Activated CD8-positive, alpha-beta memory T cell treated with anti-CD3 and anti-CD28 coated beads, Interleukin-2, amount 50 U/mL, for 24 hours (primary cell): Measurements from ENCODE around the gene LAIR1.
"Not testable (repeated sequence)": the region's sequence is repeated elsewhere in the genome, so short reads cannot be mapped to it uniquely, and the experiment has no call there.

Experiments
- DNase-seq: peaks from one replicate; pipeline ENCODE4 v3.0.0-alpha.2; 2020; ENCODE audit errors: extremely low read depth

LAIR1 gene

DNA sequence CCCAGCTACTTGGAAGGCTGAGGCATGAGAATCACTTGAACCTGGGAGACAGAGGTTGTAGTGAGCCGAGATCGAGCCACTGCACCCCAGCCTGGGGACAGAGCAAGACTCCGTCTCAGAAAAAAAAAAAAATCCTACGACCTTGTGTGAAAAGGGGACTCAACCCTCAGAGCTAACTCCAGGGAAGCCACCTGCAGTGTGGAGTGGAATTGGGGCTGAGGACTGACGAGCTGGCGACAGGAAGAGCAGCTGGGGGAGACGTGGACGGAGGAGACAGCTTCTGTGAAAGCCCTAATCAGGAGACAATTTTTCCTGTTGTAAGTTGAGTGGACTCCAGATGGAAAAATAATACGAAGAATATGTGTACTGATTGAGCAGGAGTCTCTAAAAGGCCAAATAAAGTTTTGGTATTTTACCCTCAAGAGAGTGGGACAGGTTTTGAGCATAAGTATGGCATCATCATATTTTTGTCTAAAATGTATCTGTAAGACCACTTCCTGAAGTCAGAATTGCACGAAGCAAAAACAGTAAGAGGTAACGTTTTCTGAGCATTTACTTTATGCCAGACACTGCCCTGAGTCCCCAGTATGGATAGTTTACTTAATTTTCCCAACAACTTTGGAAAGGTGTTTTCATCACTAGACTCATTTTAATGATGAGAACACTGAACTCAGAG is 12.0 kb upstream of the LAIR1 start:
- no peak for DNase-seq

DNA sequence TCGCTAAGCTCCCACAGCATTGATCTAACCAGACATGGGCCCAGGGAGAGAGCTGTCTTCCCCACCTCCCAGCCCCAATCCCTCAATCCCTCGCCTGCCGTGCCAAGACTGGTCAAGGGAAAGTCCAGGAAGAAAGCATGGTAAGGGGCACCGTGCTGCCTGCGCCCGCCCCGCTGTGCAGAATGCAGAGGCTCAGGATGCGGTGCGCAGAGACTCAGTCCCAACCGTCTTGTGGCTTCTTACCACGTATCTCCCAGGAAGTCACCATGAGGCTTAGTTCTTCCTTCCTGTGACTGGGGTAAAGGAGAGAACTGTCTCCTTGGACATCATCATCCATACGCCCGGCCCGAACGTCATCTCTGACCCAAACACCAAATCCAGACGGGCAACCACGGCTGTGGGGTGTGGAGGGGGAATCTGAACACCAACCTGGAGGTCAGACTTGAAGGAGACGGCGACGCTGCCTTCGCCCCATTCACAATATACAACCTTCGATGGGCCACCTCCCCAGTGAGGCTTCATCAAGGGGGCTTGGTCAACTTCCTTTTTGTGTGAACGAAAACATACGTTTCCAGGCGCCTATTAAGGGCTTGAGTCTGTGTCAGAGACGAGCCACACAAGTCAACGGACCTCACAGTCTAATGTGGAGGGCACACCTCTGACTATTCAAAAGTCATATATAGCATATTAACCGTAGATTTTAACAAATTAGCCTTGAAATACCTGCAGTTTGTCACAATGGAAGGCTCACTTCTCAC is 10.6 kb upstream of the LAIR1 start:
- not testable (repeated sequence) for DNase-seq

- no peak for DNase-seq
Observed at GRCh38 chr19:54373781-54374631, 9.3 kb upstream of the LAIR1 start.

DNA sequence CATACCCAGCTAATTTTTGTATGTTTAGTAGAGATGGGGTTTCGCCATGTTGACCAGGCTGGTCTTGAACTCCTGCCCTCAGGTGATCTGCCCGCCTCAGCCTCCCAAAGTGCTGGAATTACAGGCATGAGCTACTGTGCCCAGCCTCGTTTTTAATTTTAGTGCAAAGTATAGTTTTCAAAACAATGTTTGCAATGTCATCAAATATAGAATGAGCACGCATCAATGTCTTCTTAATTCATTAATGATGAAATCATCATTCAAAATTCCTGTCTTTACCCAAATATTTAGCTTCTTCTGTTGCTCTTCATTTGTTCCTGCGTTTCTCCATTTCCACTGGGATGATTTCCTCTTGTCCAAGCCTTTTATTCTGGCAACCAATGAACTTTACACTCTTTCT is 6.7 kb upstream of the LAIR1 start:
- DNase-seq = not testable (repeated sequence)

DNA sequence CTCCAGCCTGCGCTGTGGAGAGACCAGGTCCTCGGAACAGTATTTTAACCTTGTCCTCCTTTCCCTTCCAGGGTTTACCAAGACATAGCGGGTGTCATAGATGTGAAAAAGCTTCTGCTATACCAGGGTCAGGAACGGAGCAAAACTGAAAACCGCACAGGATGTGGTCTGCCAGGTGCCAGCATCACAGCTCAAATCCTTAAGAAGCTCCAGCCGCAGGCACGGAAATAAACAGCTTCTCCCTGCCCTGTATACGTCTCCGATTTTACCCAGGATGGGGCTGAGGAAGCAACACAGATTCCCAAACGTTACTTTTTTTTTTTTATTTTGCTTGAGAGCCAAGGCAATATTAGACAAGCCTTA is 5.7 kb upstream of the LAIR1 start:
- DNase-seq = peak; percentile 38

DNA sequence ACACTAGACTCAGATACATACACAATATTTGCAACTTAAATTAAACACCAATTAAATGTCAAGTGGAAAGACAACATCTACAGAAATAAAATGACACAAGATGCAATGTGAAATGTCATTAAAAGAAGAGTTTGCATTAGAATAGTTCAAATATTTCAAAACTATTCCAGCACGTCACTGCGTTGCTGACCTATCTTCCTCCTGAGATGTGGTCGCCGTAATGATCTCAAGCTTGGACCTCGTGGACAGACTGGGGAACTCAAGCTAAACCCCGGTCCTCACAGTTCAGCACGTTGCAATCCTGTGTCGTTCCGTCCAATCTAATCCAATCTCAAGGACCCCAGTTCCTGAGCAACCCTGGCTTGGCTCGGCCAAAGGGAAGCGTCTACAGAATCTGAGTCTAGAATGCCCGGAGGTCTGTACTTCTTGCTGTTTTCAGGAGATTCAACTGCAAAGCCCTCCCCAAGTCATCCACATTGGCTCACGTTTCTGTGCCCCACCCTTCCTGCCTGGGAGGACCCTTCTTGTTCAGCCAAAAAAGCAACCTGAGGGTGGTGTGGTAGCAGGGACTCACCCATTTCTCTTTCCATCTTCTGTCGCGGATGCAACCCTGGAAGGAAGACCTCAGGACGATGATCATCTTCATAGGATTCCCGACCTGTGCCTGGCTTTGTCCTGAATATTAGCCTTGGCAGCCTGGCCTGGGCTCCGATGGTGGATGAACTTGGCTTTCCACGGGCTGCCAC is 5.1 kb upstream of the LAIR1 start:
- DNase-seq = not testable (repeated sequence)

DNA sequence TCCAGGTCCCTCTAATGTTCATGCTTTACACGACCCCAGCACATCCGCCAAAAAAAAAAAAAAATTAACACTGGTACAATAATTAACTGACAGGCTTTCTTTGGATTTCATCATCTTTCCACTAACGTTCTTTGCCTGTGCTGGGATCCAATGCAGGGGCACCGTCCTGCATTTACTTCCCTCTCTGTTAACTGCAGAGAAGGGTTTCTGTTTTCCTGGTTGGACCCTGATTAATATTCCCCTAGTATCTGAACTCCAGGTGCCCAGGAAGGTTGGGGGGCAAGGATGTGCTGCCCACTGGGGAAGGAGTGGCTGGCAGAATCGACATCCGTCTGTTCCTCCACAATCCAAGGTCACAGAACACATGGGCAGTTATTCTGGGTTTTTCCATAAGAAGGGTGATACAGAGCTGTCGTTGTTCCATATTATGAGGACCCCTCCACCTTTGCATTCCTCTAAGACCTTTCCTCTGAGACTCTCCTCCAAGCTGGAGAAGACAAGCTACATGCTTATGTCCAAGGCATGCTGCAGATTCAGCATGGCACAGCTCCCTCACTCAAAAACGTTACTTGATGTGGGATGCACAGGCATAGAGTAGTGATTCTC is 4.5 kb upstream of the LAIR1 start:
- no peak for DNase-seq

DNA sequence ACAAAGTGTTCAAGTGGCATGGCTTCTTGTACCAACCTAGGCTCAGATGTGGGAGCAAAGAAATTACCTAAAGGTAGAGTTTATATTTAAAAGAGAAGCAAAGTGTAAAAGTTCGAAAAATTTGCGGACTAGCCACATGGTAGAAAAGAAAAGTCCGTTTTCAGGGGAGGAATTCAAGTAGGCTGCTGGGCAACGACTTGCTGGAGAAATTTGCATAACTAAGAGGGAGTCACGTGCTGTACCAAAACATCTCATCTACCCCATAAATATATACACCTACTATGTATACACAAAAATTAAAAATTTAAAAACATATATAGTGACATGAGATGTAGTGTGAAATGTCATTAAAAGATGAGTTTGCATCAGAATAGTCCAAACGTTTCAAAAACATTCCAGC is 2.1 kb upstream of the LAIR1 start:
- no peak for DNase-seq

DNA sequence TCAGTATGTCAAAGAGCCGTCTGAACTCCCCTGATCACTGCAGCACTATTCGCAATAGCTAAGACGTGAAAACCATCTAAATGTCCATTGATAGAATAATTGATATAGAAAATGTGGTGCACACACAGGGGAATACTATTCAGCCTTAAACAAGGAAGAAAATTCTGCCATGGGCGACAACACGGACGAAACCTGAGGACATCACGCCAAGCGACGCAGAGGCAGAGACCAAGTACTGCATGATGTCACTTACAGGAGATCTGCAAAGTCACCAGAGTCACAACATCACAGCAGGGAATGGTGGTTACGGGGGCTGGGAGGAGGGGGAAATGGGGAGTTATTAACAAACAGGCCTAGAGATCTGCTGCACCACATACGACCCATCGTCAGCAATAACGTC is 1.1 kb upstream of the LAIR1 start:
- DNase-seq = not testable (repeated sequence)

- not testable (repeated sequence) for DNase-seq
Observed at GRCh38 chr19:54361680-54362422, 2.9 kb downstream of the LAIR1 start.

- DNase-seq = peak; percentile 33
Observed at GRCh38 chr19:54359149-54359820, 5.4 kb downstream of the LAIR1 start.

DNA sequence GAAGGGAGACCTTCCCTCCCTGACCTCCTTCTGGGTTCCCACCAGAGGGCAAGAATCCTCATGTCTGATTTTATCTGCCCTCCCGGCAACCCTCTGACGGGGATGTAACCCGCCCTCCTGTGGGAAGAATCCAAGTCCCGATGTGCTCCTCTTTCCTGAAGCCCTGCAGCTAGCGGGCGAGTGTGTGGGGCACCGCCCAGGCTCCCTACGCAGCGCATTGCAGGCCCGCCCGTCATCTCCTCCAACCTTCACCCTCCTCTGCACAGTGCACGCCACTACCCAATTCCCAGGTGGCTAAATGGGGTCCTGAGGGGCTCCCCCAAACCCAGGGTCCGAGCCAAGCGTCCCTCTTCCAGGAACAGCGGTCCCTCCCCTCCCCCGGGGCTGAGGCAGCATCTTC is 7.3 kb downstream of the LAIR1 start:
- no peak for DNase-seq

- no peak for DNase-seq
Observed at GRCh38 chr19:54356444-54357056, 8.2 kb downstream of the LAIR1 start.

GRCh38 chr19:54355675-54356074 is 9.1 kb downstream of the LAIR1 start:
- DNase-seq = no peak

DNA sequence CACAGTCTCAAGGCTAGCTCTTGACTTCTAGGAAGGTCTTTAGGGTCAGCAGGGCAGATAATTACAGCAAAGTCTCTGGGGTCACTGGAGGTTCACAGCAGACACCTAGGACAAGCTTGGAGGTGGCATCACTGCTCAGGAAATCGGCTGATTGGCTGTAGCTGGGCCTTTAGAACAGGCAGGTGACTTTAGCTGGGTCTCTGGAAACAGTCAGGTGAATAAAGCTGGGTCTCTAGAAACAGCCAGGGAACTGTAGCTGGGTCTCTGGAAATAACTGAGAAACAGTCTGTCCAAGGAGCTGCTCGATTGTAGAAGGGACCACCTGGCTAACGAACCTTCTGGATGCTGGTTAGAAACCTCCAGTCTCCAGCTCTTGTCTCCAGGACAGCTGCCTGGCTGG is 10.0 kb downstream of the LAIR1 start:
- no peak for DNase-seq

GRCh38 chr19:54352546-54352945 is 12.2 kb downstream of the LAIR1 start:
- no peak for DNase-seq

- DNase-seq = no peak
Observed at GRCh38 chr19:54352041-54352440, 12.7 kb downstream of the LAIR1 start.

DNA sequence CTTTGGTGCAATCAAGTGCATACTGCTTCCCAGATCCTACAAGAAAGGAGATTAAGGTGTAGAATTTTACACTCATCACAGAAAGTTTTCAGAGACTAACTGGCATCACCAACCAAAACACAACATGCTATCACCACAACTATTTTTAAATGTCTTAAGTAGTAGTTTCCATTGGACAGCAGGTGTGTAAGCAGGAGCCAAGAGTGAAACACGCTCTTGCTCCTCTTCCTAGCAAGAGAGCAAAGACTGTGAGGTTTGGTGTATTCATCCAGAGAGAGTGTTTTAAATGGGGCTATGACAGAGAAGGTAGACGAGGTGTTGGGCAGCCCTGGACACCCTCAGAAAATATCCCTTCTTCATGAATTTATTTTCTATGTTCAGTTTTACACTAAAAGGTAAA is 13.3 kb downstream of the LAIR1 start:
- DNase-seq = no peak

- DNase-seq = no peak
Observed at GRCh38 chr19:54345938-54346386, 18.8 kb downstream of the LAIR1 start.

DNA sequence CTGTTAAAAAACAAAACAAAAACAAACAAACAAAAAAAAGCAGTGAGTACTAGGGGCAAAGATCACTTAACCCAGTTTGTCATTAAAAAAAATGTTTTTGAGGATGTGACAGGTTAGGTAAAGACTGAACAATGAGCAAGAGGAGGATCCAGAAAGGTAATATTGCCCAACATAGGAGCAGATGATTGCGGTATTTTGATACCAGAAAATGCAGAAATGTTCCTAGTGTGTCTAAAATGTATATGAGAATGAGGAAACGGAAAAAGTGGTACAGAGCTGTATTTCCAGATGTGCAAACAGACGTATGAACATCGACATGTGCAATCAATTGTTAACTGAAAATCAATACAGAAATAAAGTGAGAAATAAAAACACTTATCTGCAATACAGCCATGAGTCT is 20.9 kb downstream of the LAIR1 start:
- DNase-seq = no peak
